TTC549 (cell line): Measurements from ENCODE around the gene NRF1.
"Not testable (repeated sequence)": the region's sequence is repeated elsewhere in the genome, so short reads cannot be mapped to it uniquely, and the experiment has no call there.

Experiments
- FAIRE-seq: peaks from 2 replicates; lab custom pipeline; 2012; peaks lifted over from hg19 to GRCh38; lab: Jason Lieb, UNC

The NRF1 gene

GRCh38 chr7:129649128-129649690 lies 37.7 kb downstream of the NRF1 start:
- FAIRE-seq: no peak

- no peak for FAIRE-seq
These were observed 38.7 kb downstream of the NRF1 start for GRCh38 chr7:129650056-129650758.

DNA sequence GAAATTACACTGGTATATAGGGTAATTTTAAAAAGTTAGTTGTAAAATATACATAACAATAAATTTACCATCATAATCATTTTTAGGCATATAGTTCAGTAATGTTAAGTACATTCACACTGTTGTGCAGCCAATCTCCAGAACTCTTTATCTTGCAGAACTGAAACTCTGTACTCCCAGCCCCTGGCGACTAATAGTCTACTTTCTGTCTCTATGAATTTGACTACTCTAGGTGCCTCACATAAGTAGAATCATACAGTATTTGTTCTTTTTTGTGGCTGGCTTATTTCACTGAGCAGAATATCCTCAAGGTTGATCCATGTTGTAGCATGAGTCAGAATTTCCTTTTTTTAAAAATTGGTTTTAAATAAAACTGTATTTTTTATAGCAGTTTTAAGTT lies 41.4 kb downstream of the NRF1 start:
- FAIRE-seq: no peak

DNA sequence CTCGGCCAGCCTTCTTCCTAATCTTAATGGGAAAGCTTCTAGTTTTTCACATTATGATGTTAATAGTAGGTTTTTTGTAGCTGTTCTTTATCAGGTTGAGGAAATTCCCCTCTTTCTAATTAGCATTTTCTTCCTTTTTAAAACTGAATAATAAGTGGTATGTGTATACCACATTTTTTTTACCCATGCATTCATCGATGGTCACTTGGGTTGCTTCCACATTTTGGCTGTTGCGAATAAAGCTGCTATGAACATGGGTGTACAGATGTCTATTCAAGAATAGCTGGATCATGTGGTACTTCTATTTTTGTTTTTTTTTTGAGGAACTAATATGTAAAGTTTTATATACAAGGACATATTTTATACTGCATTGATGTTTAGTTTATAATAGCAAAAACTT lies 44.3 kb downstream of the NRF1 start:
- no peak for FAIRE-seq

- no peak for FAIRE-seq
These were observed 45.8 kb downstream of the NRF1 start for GRCh38 chr7:129657363-129657762.

DNA sequence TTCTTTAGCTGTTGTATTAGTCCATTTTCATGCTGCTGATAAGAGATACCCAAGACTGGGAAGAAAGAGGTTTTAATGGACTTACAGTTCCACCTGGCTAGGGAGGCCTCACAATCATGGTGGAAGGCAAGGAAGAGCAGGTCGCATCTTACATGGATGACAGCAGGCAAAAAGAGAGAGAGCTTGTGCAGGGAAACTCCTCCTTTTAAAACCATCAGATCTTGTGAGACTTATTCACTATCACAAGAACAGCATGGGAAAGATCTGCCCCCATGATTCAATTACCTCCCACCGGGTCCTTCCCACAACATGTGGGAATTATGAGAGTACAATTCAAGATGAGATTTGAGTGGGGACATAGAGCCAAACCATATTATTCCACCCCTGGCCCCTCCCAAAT lies 48.4 kb downstream of the NRF1 start:
- FAIRE-seq: not testable (repeated sequence)

DNA sequence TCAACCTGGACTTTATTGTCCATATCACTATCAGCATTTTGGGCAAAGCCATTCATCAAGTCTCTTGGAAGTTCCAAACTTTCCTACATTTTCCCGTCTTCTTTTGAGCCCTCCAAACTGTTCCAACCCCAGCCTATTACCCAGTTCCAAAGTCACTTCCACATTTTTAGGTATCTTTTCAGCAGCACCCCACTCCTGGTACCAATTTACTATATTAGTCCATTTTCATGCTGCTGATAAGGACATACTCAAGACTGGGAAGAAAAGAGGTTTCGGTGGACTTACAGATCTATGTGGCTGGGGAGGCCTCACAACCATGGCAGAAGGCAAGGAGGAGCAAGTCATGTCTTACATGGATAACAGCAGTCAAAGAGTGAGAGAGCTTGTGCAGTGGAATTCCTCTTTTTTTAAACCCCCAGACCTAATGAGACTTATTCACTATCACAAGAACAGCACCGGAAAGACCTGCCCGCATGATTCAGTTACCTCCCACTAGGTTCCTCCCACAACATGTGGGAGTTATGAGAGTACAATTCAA lies 50.2 kb downstream of the NRF1 start:
- FAIRE-seq: no peak

DNA sequence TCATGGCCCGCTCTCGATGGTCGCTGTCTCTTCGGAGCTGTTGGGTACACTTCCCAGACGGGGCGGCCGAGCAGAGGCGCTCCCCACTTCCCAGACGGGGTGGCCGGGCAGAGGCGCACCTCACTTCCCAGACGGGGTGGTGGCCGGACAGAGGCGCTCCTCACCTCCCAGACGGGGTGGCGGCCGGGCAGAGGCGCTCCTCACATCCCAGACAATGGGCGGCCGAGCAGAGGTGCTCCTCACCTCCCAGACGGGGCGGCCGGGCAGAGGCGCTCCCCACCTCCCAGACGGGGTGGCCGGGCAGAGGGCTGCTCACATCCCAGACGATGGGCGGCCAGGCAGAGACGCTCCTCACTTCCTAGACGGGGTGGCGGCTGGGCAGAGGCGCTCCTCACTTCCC lies 51.7 kb downstream of the NRF1 start:
- FAIRE-seq: not testable (repeated sequence)

DNA sequence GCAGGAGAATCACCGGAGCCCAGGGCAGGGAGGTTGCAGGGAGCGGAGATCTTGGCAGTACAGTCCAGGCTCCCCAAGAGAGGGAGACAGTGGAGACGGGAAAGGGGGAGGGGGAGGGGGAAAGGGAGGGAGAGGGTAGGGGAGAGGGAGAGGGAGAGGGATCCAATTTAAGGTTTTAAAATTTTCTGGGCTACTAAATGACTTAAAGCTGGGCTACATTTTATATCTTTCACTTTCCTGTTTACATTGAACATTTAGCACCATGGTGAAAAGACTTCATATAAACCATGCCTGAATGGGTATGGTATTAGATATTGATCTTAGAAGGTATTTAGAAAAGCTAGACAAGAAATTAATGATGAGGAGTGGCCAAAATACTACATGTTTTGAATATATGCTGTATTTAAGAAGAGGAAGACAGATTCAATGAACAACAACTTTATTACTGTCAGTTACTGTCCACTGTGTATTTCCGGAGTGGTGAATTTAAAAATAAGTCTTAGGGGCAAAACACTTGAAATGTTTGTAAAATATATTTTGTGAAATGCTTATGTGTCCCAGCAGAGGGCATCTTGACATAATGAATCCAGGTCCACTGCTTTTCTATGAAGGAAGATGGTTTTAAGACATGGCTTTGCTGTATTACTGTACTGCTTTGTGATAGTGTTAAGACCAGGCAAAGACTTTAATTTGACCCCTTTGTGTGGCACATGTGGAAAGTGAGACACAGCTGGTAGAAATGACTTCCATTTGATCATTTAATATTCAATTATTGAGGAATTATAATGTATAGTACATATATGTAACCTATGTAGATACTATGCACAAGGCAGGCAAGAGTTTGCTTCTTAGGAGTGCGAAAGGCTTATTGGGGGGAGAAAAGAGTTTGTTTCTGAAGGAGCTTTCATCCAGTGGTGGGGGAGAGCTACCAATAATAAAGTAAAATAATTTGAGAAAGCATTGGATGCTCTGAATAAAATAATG lies 52.8 kb downstream of the NRF1 start:
- peak; percentile 62 for FAIRE-seq

GRCh38 chr7:129665013-129665401 lies 53.5 kb downstream of the NRF1 start:
- FAIRE-seq: no peak

- no peak for FAIRE-seq
These were observed 55.6 kb downstream of the NRF1 start for GRCh38 chr7:129667116-129667515.

DNA sequence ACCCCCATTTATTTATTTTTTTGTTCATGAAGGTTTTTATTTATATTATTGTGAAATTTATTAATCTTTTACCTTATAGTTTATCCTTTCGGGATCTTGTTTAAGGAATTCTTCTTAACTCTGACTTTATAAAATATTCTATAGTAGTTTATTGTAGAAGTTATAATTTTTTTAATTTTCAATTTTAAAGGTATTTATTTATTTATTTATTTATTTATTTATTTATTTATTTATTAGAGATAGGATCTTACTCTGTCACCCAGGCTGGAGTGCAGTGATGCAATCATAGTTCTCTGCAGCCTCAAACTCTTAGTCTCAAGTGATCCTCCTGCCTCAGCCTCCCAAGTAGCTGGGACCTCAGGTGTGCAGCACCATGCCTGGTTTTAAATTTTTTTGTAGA lies 56.0 kb downstream of the NRF1 start:
- FAIRE-seq: peak; percentile 63

- no peak for FAIRE-seq
These were observed 58.4 kb downstream of the NRF1 start for GRCh38 chr7:129669901-129670300.

DNA sequence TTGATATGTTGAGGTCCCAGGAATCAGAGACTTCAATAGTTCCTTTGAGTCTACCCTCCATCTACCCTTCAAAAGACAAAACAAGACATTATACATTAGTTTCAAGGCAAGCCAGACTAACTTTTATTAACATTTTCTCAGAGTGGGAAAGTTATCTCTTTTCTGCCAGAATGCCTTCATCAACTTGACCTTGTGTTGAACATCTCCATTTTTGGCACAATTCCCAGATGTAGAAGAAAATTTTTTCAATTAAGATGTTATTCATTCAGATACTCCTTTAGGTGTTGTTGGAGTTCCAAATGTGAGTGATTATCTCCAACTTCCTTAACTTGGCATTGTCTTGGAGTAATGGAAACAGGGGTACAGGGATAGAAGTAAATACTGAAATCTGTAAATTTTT lies 59.1 kb downstream of the NRF1 start:
- no peak for FAIRE-seq

- no peak for FAIRE-seq
These were observed 59.7 kb downstream of the NRF1 start for GRCh38 chr7:129671266-129671665.

- not testable (repeated sequence) for FAIRE-seq
These were observed 63.0 kb downstream of the NRF1 start for GRCh38 chr7:129674475-129674874.

- FAIRE-seq: no peak
These were observed 64.0 kb downstream of the NRF1 start for GRCh38 chr7:129675521-129675920.

DNA sequence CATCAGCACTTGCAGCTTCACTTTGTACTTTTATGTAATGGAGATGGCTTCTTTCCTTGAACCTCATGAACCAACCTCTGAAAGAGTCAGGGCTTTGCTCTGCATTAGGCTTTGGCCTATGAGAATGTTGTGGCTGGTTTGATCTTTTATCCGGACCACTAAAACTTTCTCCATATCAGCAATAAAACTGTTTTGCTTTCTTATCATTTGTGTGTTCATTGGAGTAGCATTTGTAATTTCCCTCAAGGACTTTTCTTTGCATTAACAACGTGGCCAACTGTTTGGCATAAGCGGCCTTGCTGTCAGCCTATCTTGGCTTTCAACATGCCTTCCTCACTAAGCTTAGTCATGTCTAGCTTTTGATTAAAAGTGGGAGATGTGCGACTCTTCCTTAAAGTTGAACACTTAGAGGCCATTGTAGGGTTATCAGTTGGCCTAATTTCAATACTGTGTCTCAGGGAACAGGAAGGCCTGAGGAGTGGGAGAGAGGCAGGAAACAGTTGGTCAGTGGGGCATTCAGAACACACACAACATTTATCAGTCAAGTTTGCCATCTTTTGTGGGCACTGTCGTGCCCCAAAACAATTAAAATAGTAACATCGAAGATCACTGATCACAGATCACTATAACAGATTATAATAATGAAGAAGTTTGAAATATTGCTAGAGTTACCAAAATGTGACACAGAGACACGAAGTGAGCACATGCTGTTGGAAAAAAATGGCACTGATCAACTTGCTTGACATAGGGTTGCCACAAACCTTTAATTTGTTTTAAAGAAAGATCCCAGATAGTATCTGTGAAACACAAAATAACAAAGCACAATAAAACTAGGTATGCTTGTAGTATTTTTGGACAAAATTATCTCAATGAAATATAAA lies 64.7 kb downstream of the NRF1 start:
- no peak for FAIRE-seq

- FAIRE-seq: no peak
These were observed 66.3 kb downstream of the NRF1 start for GRCh38 chr7:129677796-129678195.

DNA sequence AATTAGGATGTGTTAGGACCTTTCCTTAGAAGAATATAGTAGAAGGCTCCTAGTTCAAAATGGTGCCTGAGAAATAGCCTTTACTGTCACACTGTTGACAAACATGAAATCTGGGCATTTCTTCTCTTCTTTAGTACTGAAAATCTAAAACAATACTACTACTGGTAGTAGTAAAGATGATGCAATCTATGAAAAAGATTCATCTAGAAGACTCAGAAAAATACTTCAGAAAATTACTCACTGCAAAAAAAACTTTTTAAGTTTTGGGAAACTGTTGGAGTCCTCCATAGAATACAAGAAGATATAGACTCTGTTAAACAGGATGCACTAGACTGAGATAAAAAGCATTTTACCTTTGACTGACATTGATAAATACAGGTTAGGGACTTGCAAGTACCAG lies 67.1 kb downstream of the NRF1 start:
- FAIRE-seq: no peak

DNA sequence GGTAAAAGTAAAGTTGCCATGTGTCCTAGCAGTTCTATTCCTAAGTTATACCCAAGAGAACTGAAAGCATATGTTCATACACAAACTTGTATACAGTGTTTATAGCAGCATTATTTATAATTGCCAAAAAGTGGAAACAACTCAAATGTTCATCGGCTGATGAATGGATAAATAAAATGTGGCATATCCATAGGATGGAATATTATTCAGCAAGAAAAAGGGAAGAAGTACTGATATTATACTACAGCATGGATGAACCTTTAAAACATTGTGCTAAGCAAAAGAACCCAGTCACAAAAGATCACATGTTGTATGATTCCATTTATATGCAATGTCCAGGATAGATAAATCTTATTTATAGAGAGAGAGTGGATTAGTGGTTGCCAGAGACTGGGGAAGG lies 68.9 kb downstream of the NRF1 start:
- FAIRE-seq: no peak

- no peak for FAIRE-seq
These were observed 73.3 kb downstream of the NRF1 start for GRCh38 chr7:129684777-129685176.
